ENCODE data around the gene SAMD15. TPM values are rescaled to one million over a fixed set of nuclear protein-coding genes. Genes with fewer than 3 reads are reported as not detected.
"Not testable (repeated sequence)": the region's sequence is repeated elsewhere in the genome, so short reads cannot be mapped to it uniquely, and the experiment has no call there.

SAMD15 gene
- 0.86 TPM for polyA plus RNA-seq (2013, experiment 1 of 2; ENCODE audit: insufficient read length)
- 0.73 TPM for polyA plus RNA-seq (2013, experiment 2 of 2; ENCODE audit: insufficient read length)

DNA sequence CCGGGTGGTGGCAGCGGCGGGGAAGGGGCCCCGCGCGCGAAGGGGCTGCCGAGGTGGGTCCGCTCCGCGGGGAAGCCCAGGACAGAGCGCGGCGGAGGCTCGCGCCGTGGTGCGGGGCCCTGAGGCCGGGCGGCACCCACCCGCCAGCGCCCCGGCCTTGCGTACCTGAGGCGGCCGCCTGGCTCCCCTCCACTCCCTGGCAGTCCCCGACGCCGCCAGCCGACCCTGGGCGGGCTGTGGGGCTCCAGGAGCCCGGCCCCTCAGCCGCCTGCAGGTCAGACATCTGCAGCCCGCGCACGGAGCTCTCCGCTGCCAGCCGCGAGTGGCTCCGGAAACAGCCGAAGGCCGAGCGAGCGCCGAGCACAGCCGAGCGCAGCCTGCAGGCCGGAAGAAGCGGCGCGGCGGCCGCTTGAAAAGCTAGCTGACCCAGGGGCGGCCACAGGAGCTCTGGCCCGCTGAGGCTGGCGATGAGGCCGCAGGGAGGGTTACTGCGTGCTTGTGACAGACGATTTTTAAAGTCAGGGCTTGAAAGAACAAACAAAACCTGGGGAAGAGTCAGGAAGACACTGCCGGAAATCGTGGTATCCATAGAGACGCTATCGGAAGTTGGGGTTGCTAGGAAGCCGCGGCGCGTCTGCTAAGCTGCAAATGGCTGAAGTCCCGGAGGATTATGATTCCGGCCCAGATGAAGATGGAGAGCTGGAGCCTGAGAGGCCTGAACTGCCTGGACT lies at the start of gene SAMD15, which contains the start of gene TMED8:
Gene SAMD15, plus strand, starts transcription at position 609 of the 731 bp plus-strand sequence. Its CDS starts 40 bp downstream, at position 649.
Gene TMED8, minus strand, starts transcription at position 324 of the 731 bp plus-strand sequence. Its CDS starts 41 bp downstream, at position 283.
- peak; percentile 78 for DNase-seq

DNA sequence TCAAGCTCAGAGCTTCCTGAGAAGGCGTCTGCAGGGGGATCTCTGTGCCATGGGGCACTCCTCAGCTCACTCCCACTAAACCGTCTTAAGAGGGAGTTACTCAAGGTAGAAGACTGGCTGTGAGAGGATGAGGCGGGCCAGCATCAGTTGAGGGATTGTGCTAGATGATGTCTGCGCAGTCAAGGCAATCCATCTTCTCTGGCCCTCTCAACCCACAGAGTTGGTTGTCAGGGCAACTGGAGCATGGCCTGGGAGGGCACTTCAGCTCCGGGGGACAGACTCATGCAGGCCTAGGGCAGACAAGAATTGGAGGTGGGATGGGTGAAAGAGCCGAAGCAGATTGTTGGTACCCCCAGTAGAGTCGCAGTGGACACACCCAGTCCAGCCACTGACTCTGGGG lies 47.3 kb upstream of the SAMD15 start:
- no peak for DNase-seq

DNA sequence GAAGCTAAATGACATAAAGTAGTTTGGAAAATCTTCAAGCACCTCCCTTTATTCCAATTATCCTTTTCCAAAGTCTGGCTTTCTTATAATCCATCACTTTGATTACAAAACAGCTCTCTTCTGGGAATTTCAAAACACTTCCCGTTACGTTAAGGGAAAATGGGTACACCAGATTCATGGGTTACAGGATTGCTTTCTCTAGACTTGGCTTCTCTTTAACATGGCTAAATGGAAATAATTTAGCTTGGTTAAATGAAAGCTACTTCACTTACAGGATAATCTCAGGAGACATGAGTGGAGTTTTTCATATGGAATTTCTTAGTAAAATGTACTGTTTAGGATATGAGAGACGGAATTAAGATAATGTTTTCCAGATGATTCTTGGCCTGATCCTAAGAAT lies 41.6 kb upstream of the SAMD15 start:
- no peak for DNase-seq

DNA sequence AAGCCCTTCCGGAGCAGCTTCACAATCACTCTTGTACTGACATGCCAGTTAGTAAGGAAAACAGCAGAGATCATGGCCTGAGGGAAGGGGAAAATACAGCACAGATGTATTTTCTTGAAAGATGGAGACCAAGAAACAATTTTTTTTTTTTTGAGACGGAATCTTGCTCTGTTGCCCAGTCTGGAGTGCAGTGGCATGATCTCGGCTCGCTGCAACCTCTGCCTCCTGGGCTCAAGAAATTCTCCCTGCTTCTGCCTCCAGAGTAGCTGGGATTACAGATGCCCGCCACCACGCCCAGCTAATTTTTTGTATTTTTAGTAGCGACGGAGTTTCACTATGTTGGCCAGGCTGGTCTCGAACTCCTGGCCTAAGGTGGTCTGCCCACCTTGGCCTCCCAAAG lies 39.9 kb upstream of the SAMD15 start:
- DNase-seq, result not testable (repeated sequence)

DNA sequence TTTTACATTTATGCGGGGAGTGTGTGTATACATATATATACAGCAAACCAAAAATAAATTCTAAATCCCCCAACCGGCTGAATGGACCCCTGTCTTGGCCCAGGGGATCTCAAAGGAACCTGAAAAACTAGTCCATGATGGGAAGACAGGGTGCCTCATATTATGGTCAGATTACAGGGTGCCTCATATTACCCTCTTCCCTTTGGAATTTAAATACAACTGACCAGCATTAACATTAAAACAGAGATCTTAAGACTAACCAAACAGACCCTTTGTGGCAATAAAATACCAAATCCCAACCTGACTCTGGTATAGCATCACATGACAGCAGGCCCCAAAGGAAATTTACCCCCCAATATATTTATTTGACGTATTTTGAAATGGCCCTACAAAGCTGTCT lies 39.3 kb upstream of the SAMD15 start:
- no peak for DNase-seq

DNA sequence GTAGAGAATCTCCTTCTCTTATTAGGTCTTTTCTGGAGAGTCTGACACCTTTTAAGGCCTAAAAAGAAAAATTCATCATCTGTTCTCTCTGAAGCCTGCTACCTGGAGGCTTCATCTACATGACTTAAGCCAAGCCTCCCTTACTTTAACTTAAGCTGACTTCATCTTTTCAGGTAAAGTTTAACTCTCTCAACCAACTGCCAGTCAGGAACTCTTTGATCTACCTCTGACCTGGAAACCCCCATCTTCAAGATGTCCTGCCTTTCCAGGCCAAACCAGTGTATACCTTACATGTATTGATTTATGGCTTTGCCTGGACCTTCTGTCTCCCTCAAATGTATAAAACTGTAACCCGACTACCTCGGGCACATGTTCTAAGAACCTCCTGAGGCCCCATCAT lies 38.9 kb upstream of the SAMD15 start:
- DNase-seq, result no peak

DNA sequence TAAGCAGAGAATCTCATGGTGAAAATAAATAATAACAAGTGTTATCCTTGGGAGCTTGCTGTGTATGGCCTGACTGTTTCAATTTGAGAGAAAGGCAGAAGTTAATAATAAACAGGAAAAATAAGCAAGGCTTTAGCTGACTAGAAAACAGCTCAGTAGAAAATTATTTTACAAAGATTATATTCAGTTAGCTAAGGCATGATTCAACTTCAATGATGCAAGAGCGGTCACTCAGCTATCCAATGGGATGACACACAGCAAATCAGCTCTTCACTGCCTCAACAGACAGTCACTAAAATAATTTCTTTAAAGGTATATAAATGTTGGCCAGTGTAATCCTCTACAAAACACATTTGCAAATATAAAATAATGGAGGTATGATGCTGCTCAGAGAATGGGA lies 37.8 kb upstream of the SAMD15 start:
- DNase-seq, result peak; percentile 48

DNA sequence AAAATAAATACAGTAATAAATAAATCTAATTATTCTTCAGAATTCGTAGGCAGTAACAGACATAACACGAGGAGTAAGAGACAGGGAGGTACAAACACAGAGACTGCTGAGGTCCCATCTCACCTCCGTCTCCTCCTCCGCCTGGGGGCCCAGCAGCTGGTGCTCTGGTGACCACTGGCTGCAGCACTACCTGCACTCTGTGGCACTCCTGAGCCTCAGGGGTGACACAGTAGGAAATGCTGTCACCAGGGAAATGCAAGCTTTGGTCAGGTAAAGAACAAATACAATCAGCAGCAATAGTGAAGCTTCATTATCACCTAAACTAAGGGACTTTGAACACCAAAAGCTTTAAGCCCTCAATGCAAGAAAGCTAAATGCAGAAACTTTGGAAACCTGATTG lies 36.8 kb upstream of the SAMD15 start:
- no peak for DNase-seq

DNA sequence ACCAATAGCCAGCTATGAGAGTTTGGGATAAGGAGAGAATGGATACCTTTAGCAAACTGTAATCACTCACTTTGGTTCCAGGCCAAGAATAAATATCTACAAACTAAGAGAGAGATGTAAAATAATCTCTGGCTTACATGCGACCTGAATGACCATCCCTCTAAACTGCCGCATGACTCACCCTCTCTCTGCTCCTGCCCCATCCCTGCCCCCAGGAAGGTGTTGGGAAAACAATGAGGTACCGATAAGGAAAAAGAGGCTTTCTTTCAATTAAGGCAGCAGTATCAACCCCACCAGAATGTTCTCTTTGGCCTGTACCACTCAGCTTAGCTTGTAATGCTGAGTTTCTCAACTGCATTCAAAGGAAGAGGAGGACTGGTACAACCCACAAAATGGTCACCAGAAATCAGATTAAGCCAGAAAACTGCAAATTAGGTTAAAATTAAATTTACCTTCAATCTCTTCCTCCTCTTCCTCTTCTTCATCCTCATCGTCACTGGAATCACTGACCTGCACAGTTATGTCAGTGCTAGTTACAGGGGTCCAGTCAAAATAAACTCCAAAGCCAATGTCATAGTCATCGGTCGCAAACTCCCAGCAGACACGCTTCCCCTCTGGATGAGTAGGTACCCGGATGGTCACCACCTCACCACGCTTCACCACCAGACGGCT lies 34.3 kb upstream of the SAMD15 start:
- DNase-seq, result no peak

DNA sequence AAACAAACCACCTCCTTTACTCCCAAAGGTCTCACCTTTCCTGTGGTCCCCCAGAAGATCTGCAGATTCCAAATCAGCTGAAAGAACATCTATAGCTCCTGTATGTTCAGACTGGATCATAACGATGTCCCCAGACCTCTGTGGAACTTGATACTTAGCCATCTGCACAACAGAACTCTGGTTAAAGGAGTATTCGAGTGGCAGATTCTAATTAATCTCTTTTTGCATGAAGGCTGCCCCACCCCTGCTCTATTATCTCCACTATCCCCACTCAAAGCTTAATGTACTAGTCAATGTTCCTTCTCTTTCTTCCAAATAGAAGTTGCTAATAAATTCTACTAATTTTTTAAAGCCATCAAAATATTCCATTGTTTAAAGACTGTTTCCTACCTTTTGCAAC lies 33.5 kb upstream of the SAMD15 start:
- no peak for DNase-seq

DNA sequence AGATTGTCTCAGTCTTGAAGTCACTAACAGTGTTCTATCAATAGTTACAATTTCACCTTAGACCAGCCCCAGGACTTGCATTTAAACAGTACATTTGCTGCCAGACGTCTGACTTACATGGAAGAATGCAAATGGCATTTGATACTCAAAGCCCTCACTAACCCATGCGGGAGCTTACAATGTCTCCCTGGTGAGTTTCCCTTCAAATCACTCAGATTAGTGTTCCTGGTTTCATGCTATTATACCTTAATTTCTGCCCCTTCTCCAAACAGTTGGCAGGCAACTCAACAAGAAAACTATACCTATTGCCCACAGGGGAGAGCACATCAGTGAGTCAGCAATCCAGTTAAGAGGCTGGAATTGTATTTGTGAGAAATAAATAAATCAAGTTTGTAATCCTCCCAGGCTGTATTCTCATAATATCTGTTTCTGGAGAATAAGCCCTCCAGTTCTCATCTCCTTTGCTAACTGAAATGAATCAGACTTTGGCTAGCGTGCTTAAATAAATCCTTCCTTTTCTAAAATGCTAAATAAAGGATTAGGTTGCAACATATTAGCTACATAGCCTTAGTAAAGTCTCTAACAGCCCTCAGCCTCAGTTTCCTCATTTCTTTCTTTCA lies 32.7 kb upstream of the SAMD15 start:
- no peak for DNase-seq

DNA sequence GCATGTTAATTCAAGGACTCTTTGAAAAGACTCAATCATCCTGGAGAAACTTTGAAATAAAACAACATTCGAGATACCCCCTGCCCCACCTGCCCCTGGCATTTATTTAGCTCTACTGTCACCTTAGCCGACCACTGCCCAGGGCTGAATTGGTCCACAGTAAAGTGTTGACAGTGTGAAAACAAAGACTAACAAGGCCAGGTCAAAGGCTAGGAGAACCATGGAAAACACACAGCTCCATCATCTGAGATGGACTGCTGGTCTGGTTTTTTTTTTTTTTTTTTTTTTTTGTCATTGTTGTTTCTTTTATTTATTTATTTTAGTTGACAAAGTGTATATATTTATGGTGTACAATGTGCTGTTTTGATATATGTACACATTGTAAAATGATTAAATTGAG lies 30.7 kb upstream of the SAMD15 start:
- no peak for DNase-seq

DNA sequence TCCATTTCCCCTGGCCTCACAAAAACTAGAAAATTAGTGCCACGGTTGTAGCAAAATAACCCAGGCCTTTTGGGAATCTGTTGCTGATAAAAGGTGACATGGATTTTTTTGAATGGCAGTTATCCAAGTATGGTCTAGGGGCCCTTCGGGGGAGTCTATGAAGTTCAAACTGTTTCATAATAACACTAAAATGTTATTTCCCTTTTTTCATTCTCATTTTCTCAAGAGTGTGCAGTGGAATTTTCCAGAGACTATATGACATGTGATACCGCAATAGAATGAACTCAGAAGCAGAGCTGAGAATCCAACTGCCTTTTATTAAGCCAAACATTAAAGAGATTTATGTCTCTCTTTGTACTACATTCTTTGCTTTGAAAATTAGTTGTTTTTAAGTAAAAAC lies 29.4 kb upstream of the SAMD15 start:
- no peak for DNase-seq

DNA sequence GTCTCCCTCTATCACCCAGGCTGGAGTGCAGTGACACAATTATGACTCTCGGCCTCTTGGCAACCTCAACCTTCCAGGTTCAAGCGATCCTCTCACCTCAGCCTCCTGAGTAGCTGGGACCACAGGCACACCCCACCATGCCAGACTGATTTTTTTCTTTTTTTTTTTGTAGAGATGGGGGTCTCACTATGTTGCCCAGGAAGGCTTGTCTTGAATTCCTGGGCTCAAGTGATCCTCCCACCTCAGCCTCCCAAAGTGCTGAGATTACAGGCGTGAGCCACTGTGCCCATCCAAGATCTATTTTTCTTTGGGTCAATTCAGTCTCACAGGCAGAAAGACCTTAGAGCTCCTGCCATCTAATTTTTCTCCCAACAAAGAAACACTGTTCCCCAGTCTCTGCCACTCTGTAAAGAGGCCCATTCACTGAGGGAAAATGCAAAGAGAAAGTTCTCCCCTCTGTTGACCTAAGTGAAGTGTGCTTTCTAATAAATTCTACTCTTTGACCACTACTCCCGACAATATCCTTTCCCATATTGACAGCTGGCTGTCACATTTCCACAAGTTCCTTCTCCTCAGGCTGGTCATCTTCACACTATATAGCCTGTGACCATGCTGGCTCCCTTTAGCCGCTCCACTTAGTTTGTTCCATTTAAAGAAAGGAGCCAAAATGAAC lies 23.6 kb upstream of the SAMD15 start:
- DNase-seq, result no peak

DNA sequence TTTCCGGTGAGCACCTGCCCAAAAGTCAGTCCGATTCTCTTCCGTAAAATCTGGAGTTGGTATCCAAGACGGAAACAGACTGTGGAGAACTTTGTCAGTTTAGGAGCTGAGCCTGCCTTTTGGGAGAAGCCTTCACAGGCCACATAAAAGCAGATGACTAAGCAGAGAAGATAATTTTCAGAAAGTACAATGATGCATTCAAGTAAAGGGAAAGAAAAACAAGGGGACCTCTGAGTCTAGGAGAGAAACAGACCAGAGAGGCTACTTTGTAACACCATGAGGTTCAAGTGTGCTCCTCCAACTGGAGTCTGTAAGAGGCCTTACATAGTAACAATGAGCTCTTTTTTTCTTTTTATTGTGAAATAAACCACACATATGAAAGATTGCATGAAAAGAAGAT lies 21.4 kb upstream of the SAMD15 start:
- DNase-seq, result no peak

DNA sequence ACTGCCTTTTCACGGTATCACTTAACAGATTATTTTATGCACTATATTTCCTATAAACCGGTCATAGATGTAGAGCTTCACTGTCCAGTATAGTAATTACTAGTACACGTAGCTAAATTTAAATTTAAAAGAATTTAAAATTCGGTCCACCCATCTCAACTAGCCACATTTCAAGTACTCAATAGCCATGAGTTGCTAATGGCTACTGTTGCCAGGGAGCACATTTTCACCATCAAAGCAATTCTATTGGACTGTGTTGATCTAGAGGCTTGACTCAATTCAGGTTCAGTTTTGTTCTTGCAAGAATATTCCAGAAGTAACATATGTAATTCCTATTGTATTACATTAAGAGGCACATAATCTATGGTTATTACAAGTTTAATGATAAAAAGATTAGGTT lies 20.3 kb upstream of the SAMD15 start:
- DNase-seq, result no peak

DNA sequence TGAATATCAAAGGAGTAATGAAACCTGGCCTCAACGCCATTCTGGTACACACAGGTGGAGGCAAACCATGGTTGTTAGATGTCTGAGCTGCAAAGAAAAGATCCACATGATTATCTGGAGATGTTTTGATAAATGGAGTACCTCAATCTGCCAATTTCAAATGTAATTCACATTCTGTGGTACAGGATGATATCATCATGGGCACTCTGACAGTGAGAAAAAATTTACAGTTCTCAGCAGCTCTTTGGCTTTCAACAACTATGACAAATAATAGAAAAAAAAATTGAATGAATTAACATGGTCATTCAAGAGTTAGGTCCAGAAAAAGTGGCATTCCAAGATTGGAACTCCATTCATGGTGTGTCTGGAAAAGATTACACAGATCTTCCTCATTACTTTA lies 17.6 kb upstream of the SAMD15 start:
- no peak for DNase-seq

DNA sequence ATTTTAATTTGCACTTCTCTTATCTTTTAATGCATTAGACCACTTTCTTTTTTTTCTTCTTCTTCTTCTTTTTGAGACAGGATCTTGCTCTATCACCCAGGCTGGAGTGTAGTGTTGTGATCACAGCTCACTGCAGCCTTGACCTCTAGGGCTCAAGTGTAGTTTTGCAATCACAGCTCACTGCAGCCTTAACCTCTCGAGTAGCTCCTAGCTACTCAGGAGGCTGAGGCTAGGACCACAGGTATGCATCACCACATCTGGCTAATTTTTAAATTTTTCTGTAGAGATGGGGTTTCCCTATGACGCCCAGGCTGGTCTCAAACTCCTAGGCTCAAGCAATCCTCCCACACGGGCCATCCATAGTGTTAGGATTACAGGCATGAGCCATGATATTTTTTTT lies 13.0 kb upstream of the SAMD15 start:
- no peak for DNase-seq

DNA sequence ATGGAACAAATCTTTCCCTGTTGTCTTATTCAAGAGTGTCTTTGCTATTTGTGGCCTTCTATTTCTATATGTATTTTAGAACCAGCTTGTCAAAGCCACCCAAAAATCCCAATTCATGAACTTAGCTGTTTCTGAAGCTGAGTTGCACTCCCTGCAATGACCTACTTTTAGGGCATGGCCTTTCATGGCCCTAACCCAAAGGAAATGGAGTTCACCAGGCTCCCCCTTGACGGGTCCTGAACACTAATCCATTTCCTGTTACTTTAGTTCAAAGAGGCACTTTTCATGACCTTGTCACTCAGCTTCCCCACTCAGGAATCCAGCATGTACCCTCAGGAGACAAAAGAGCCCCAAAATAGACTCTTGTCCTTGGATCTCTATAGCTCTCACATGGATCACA lies 7.9 kb upstream of the SAMD15 start:
- no peak for DNase-seq

DNA sequence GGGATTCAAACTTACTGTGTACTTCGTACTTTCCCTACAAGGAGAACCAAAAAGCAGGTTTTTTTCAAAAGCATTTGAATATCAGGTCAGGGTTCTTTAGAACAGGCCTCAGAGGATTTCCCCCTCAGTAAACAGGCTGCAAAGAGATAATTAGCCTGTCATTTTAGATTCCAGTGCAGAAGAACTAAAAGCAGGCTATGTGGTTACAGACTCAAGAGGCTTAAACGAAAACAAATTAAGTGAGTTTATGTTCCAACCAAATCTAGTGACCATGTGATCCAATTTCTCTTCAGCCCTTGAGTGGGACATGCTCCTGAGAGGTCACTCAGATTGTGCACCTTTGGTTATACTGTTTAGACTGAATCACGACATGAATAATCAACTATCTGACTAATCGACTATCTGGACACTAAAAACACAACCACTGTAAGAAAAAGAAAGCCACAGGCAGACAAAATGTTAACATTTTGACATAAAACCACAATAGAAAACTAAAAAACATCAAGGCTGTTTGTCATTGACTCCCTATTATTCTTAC lies 4.8 kb upstream of the SAMD15 start:
- DNase-seq, result peak; percentile 1

DNA sequence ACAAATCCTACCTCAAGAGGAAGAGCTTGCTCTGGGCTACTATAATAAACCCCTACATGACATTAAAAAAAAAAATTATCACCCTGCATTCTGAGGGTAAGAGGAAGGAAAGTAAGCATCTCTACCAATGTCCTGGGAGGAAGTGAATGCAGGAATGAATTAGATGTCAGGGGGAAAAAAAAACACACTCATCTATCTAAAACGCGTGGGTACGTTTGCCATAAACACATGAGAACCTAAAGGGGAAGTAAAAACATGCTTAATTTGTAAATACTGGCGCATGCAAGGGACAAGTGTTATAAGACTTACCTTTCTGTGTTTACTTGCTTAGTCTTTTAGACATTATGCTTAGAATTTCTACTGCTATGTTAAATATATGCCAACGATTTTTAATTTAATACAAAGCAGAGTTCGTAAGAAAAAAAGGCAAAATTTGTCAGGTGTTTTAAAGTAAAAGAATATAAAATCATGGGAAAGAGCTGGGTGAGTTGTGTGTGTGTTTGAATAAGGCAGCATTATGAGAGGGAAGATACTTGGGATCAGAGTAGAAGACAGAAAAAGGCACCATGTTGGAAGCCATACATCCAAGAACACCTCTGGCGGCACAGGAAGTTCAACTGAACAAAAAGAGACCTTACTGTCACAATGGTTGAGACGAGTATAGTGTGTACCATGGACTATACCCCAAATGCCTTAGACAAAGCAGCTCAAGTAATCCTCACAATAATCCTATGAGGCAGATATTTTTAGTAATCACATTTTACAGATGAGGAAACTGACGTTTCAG lies 1.8 kb upstream of the SAMD15 start:
- DNase-seq, result no peak

Data from fibroblast of skin of abdomen (primary cell).